Measurements from ENCODE around the gene UQCRC1.
"Not testable (repeated sequence)": the region's sequence is repeated elsewhere in the genome, so short reads cannot be mapped to it uniquely, and the experiment has no call there.

Gene UQCRC1

GRCh38 chr3:48553886-48554845 is 55.3 kb downstream of the UQCRC1 start:
- no peak for DNase-seq

GRCh38 chr3:48553361-48553760 is 56.1 kb downstream of the UQCRC1 start:
- no peak for DNase-seq

- no peak for DNase-seq
Observed at GRCh38 chr3:48552111-48552951, 57.1 kb downstream of the UQCRC1 start.

GRCh38 chr3:48551651-48552050 is 57.8 kb downstream of the UQCRC1 start:
- DNase-seq = not testable (repeated sequence)
